NCI-H2107 treated with DMSO at 0.1 percent for 48 hours (cell line): ENCODE measurements around the gene HYAL4.
A peak's percentile ranks its signal among the peaks of the same experiment; 100 is the strongest.
"Not testable (repeated sequence)": the region's sequence is repeated elsewhere in the genome, so short reads cannot be mapped to it uniquely, and the experiment has no call there.

Source experiments
- DNase-seq: peaks from one replicate; lab custom pipeline; 2025; ENCODE audit not compliant: unreplicated experiment; lab: John Stamatoyannopoulos, UW

Gene HYAL4

GRCh38 chr7:123846217-123846891 lies 1.4 kb downstream of the HYAL4 start:
- peak; percentile 62 for DNase-seq

DNA sequence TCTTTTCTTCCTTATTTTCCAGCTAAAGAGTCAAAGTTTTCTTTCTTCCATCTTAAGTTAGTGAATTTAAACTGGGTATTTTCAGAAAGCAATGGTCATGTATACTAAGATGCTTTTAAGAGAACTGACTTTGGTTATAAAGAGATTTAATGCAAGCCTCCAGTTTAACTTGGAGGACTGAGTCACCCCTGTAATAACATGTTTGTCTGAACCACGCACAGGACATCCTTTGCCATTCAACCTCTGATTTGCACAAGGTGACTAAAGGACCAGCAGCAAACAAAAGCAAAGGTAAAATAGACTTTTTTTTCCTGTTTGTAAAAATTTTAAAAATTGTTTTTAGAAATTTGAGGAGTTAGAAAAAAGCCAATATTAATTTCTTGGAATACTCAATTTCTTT lies 2.9 kb downstream of the HYAL4 start:
- DNase-seq, result no peak

DNA sequence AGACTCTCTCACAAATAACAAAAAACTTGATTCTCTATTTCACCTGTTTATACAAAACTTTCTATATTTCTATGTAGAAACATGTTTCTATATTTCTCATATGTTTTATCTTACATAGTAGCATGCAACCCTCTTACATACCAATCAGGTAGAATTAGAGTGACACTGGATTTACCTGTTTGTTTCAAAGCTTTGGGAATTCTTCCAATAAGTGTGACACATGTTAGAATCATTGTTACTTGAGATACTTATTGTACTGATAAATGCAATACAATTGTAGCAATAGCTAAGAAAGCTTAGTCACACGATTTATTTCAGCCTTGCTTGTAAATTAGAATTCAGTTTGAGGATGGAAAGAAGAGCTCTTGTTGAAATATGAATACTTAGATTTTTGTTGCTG lies 4.9 kb downstream of the HYAL4 start:
- DNase-seq, result no peak

DNA sequence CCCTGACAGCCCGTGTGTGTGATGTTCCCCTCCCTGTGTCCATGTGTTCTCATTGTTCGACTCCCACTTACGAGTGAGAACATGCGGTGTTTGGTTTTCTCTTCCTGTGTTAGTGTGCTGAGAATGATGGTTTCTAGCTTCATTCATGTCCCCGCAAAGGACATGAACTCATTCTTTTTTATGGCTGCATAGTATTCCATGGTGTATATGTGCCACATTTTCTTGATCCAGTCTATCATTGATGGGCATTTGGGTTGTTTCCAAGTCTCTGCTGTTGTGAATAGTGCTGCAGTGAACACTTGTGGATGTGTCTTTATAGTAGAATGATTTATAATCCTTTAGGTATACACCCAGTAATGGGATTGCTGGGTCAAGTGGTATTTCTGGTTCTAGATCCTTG lies 6.4 kb downstream of the HYAL4 start:
- not testable (repeated sequence) for DNase-seq

DNA sequence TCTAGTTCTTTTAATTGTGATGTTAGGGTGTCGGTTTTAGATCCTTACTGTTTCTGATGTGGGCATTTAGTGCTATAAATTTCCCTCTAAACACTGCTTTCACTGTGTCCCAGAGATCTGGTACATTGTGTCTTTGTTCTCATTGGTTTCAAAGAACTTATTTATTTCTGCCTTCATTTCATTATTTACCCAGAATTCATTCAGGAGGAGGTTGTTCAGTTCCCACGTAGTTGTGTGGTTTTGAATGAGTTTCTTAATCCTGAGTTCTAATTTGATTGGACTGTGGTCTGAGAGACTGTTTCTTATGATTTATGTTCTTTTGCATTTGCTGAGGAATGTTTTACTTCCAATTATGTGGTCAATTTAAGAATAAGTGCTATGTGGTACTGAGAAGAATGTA lies 9.3 kb downstream of the HYAL4 start:
- DNase-seq, result not testable (repeated sequence)

GRCh38 chr7:123856428-123856827 lies 11.5 kb downstream of the HYAL4 start:
- not testable (repeated sequence) for DNase-seq

GRCh38 chr7:123860848-123861247 lies 15.9 kb downstream of the HYAL4 start:
- DNase-seq, result no peak

- no peak for DNase-seq
Observed at GRCh38 chr7:123862775-123863174, 17.8 kb downstream of the HYAL4 start.

- DNase-seq, result no peak
Observed at GRCh38 chr7:123863461-123863860, 18.5 kb downstream of the HYAL4 start.

DNA sequence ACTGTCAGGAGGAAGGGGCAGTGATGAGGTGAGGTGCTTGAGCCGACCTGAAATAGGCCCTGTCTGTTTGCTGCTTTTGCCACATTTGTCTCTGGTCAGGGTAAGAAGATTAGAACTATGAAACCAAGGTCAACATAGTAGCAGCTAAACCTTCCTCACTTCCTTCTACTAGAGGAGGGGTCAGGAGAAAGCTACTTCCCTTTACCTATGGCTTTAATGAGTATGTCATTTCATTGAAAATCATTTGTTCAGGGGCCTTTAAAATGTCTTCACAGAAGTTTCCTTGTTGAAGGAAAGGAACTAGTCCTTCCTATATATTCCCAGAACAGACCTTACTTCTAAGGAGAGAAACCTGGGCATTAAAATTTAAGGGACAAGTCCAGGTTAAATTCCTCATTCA lies 19.0 kb downstream of the HYAL4 start:
- DNase-seq, result no peak

DNA sequence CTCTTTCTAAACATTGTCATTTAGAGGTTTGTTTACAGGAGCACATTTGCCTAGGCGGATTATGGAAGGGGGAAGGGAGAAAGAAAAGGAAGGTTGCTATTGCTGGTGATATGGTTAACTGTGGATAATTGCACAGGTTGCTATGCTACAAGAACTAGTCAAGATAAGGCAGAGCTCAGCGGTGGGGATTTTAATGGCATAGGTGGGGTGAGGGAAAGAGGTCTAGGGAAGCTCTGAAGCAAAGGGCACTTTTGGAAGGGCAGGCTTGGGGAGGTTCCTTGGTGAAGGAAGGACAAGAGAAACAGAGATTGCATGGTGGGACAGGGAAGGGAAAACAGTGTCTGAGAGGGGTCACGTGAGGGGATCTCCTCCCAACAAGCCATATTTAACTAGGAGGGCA lies 19.5 kb downstream of the HYAL4 start:
- DNase-seq, result no peak

GRCh38 chr7:123864966-123865365 lies 20.0 kb downstream of the HYAL4 start:
- DNase-seq, result no peak

DNA sequence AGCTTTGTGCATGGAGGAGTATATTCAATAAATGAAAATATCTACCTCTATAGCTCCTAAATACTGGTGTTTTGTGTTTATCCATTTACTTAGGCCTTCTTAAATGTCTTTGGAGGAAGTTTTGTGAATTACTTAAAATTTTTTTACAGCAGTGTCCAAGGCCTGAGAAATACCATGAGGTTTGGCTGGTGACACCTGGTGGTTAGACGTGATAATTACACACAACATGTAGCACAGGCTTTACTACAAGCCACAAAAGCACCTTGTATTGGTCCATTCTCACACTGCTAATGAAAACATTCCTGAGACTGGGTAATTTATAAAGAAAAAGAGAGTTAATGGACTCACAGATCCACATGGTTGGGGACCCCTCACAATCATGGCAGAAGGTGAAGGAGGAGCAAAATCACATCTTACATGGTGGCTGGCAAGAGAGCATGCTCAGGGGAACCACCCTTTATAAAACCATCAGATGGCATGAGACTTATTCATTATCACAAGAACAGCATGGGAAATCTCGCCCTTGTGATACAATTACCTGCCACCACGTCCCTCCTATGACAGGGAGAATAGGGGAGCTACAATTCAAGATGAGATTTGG lies 20.6 kb downstream of the HYAL4 start:
- DNase-seq, result peak; percentile 62

DNA sequence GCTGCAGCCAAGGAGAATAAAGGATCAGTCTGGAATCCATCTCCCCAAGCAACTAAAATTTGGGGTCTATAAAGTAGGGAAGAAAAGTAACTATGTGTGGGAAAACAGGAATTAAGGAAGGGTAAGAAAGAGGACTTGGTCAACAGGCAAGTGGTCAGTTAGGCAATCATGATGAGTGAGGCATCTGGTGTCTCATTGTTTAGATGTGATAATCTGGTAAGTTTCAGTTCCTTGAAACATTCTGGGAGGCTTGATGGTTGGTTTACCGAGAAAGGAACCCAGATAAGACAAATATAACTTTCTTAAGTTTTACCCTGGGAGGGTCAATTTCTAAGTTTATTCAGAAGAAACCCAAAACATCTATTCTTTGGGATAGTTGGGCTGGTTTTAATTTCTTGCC lies 22.3 kb downstream of the HYAL4 start:
- DNase-seq, result no peak

DNA sequence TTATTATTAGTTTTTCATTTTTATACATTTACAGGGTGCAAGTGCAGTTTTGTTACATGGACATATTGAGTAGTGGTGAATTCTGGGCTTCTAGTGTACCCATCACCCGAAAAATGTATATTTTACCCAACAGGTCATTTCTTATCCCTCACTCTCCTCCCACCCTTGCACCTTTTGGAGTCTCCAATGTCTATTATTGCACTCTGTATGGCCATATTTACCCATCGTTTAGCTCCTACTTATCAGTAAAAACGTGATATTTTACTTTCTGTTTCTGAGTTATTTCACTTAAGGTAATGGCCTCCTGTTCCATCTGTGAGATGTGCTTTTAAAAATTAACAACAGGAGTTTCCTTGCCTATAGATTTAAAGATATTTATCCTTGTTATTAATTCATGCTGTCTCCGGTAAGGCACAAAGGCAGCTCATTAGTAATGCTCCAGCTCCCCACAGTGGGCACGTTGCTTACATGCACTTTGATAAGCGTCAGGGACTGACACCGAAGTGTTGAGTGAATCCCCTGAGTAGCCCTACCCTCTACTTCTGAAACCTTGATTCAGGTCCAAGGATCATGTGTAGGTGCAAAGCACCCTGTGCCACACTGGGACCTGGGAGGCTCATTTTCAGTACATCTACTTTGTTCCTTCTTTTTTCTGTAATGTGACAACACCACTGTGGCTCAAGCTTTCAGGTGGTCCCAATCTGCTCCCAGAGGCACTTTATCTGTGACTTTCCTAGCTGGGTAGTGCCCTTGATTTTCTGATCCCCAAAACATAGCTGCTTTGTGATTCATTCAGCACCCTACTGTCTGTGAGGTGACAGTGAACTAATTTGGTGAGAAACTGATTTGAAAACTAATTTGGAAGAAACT lies 27.3 kb downstream of the HYAL4 start:
- peak; percentile 41 for DNase-seq

DNA sequence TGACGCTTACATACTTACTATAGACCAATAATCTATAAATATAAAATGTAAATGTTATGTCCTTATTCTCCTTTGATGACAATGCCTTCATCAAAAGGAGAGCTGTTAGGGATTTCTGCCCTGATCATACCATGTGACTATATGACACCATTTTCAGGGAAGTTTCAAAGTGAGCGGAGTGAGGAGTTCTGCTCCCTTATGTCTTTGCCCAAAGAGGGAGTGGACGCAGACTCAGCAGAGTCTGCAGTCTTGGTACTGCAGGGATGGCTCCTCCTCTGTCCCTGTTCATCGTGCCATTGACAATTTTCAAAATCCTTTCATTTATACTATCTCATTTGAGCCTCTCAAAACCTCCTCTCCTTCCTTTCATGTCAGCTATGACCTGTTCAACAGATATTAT lies 27.9 kb downstream of the HYAL4 start:
- DNase-seq, result no peak

DNA sequence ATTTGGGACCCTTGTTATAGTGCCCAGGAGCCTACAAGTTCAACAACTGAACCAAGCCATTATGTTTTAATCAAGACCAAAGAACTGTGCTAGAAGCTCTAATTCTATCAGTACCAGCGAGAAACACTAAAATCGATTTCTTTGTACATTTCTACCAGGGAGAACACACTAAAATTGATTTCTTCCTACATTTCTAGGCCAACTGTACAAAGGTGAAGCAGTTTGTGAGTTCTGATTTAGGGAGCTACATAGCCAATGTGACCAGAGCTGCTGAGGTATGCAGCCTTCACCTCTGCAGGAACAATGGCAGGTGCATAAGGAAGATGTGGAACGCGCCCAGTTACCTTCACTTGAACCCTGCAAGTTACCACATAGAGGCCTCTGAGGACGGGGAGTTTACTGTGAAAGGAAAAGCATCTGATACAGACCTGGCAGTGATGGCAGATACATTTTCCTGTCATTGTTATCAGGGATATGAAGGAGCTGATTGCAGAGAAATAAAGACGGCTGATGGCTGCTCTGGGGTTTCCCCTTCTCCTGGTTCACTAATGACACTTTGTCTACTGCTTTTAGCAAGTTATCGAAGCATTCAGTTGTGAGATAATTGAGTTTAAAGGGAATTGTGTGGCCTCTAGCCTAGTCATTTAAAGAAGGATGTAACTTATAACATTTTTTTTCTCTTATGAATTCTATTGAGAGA lies 31.7 kb downstream of the HYAL4 start:
- DNase-seq, result no peak

GRCh38 chr7:123879628-123880027 lies 34.7 kb downstream of the HYAL4 start:
- DNase-seq, result no peak

DNA sequence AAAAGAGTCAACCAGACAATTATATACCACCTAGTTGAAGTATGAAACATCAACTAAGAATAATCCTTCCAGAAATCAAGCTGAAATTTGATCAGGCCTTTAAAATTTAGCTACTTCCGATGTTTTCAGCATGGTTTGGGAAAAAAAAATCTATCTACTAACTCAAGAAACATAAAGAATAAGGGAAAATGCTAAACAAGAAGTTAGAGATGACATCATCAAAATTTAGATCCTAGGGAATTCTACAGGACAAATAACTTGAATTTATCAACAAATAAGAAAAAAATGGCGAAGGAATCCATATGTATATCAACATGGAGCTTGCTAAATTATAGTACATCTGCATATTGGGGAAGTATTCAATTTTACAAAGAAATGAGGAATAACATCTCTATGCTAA lies 36.3 kb downstream of the HYAL4 start:
- DNase-seq, result no peak

DNA sequence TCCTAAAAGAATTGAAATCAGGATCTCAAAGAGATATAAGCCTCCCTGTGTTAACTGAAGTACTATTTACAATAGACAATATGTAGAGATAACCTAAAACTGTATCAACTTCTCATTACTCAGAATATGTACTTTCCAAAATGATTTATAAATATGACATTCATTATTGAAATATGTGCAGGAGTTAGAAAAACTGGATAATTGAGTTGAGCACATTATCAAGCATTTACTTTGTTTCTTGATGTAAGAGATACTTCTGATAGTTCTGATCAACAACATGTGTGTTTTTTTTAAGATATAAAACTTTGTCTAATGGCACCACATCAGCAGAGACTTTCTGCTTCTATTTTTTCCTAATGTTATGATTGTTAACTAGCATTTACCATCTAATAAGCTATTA lies 38.2 kb downstream of the HYAL4 start:
- DNase-seq, result no peak

DNA sequence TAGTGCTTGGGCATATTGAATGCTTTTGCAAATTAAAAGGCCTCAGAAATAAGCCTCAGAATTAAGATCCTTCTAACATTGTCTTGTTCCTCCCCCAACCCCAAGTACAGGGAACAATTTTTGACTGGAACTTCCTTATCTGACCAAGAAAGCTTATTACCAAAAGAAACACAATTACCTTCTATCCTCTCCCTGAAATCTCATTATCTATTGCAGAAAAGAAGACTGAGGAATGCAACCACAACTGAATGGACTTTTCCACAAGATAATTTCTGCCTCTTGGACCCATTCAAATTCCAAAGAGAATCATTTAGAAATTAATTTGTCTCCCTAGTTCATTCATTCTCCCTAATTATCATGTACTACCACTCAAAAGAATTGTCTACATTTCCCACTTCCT lies 43.2 kb downstream of the HYAL4 start:
- no peak for DNase-seq
